ENCODE measurements around the gene ZSCAN5A.
"Not testable (repeated sequence)": the region's sequence is repeated elsewhere in the genome, so short reads cannot be mapped to it uniquely, and the experiment has no call there.

DNA sequence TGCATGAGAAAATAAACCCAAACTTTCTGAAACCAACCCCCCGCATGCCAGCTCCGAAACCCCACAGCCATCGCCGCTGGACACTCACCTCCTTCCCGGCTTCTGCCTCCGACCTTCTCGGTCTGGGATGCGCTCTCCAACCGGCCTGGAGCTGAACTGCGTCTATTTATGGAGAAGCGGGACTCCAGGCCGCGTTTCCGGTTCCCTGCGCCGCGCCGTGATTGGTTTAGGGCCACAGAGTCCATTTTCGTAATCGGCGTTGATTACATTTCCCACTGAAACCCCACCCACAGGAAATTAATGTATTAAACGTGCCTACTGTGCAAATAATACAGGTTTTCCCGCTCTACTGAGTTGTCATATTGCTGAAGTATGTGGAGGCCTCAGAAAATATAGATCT, 117.0 kb downstream of the ZSCAN5A start, which contains the start of gene ZSCAN5B:
- not testable (repeated sequence) for TF ChIP-seq POLR2A, EP300 (IDR thresholded peaks at IDR 0.05)
- TF ChIP-seq, protein P1, sequence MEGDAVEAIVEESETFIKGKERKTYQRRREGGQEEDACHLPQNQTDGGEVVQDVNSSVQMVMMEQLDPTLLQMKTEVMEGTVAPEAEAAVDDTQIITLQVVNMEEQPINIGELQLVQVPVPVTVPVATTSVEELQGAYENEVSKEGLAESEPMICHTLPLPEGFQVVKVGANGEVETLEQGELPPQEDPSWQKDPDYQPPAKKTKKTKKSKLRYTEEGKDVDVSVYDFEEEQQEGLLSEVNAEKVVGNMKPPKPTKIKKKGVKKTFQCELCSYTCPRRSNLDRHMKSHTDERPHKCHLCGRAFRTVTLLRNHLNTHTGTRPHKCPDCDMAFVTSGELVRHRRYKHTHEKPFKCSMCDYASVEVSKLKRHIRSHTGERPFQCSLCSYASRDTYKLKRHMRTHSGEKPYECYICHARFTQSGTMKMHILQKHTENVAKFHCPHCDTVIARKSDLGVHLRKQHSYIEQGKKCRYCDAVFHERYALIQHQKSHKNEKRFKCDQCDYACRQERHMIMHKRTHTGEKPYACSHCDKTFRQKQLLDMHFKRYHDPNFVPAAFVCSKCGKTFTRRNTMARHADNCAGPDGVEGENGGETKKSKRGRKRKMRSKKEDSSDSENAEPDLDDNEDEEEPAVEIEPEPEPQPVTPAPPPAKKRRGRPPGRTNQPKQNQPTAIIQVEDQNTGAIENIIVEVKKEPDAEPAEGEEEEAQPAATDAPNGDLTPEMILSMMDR (IDR thresholded peaks at IDR 0.05), result not testable (repeated sequence)

Measured in tibial nerve (tissue), 4 donors.